HG02943 (cell line): ENCODE results near the gene KIF6.

ENCODE experiments used
- ATAC-seq: cut with Tn5 transposase; IDR thresholded peaks from one replicate; pipeline ENCODE4 v1.9.1; 2021; ENCODE audit warnings: mild to moderate bottlenecking, low read depth, moderate library complexity; ENCODE audit not compliant: unreplicated experiment

Gene KIF6

GRCh38 chr6:39363280-39363679 is 361.9 kb downstream of the KIF6 start:
- no peak for ATAC-seq

- ATAC-seq: no peak
Observed at GRCh38 chr6:39362487-39362865, 362.7 kb downstream of the KIF6 start.

- peak; percentile 61 for ATAC-seq
Observed at GRCh38 chr6:39361657-39362486, 363.3 kb downstream of the KIF6 start.

GRCh38 chr6:39360378-39360777 is 364.8 kb downstream of the KIF6 start:
- no peak for ATAC-seq

- no peak for ATAC-seq
Observed at GRCh38 chr6:39357998-39358686, 367.1 kb downstream of the KIF6 start.

GRCh38 chr6:39353698-39354315 is 371.4 kb downstream of the KIF6 start:
- no peak for ATAC-seq

- no peak for ATAC-seq
Observed at GRCh38 chr6:39350723-39351505, 374.3 kb downstream of the KIF6 start.

- ATAC-seq: no peak
Observed at GRCh38 chr6:39348740-39349139, 376.5 kb downstream of the KIF6 start.

GRCh38 chr6:39347906-39348585 is 377.2 kb downstream of the KIF6 start:
- ATAC-seq: no peak

- ATAC-seq: no peak
Observed at GRCh38 chr6:39347206-39347605, 378.0 kb downstream of the KIF6 start.

- ATAC-seq: no peak
Observed at GRCh38 chr6:39344821-39345280, 380.4 kb downstream of the KIF6 start.

GRCh38 chr6:39343396-39343870 is 381.8 kb downstream of the KIF6 start:
- no peak for ATAC-seq

- ATAC-seq: no peak
Observed at GRCh38 chr6:39342692-39343395, 382.4 kb downstream of the KIF6 start.

GRCh38 chr6:39341937-39342336 is 383.3 kb downstream of the KIF6 start:
- no peak for ATAC-seq

GRCh38 chr6:39341352-39341751 is 383.9 kb downstream of the KIF6 start:
- no peak for ATAC-seq

GRCh38 chr6:39339868-39340550 is 385.2 kb downstream of the KIF6 start:
- no peak for ATAC-seq

GRCh38 chr6:39339096-39339867 is 385.9 kb downstream of the KIF6 start:
- no peak for ATAC-seq

GRCh38 chr6:39338397-39338796 is 386.8 kb downstream of the KIF6 start:
- ATAC-seq: no peak
